Sciatic nerve (tissue), 2 donors: ENCODE data around the gene MGAT2. TPM values are rescaled to one million over a fixed set of nuclear protein-coding genes. Genes with fewer than 3 reads are reported as not detected.
A peak's percentile ranks its signal among the peaks of the same experiment; 100 is the strongest.
"Not testable (repeated sequence)": the region's sequence is repeated elsewhere in the genome, so short reads cannot be mapped to it uniquely, and the experiment has no call there.

Experiments
- ATAC-seq: fragments of 200-7000 bp; cut with Tn5 transposase; one replicate; pipeline ENCODE4 v1.9.1; 2020; ENCODE audit warnings: mild to moderate bottlenecking, moderate library complexity
- DNase-seq: peaks from one replicate; pipeline ENCODE4 v3.0.0-alpha.2; 2020; ENCODE audit warnings: low spot score
- intact Hi-C: fragments of 100-400 bp; cut with DNase I; formaldehyde crosslinking; loops from one replicate; pipeline ENCODE4 v1.14.2; 2022
- total RNA-seq: library from RNA; stranded (reverse); fragmentation: NEBNext Ultra II Directional; extraction: Animal tissue kit (Norgen Biotek cat#: 25700); gene quantifications from one replicate; pipeline ENCODE4 v1.2.1, GENCODE V29; 2021
- donor health status: DM: no; HTN: no; CAD: no.
- donor health status: DM: no; HTN: no; CAD: no.

Gene MGAT2
- total RNA-seq, 1 donor from 2014 or later = 16.4 TPM

DNA sequence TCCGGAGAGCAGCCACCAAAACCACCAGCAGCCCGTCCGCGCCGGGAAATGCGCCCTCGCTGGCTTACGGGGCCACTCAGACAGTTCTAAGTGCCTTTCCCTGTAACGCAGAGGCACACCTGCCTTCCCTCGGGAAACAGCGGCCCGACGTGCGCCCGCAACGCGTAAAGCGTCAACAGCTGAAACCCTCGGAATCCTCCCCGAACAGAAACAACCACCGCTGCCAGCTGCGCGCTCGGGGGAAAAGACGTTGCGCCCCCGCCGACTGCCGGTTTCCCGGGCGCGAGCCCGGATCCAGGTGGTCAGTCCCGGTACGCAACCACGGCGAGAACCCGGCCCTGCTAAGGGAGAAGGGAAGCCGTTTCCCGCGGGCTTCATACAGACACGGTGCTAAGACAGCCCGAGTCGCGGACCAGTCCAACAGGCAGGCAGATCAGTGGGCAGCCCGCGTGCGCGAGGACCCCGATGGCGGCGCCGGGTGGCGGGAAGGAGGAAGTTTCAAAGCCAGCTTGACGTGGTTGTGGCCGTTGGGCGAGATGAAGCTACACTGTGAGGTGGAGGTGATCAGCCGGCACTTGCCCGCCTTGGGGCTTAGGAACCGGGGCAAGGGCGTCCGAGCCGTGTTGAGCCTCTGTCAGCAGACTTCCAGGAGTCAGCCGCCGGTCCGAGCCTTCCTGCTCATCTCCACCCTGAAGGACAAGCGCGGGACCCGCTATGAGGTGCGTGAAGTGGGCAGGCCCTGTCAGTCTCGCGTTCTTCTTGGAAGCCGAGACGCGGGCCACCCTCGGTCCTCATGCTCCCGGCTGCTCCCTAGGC, 21.9 kb upstream of the MGAT2 start, which contains the start of gene LRR1:
LRR1 (plus strand) TSS at position 456 of the 816 bp plus-strand sequence; CDS start at position 537, 81 bp downstream.
- intact Hi-C loops = no loop called here
- DNase-seq = peak; percentile 91
- ATAC-seq = peak; percentile 93

DNA sequence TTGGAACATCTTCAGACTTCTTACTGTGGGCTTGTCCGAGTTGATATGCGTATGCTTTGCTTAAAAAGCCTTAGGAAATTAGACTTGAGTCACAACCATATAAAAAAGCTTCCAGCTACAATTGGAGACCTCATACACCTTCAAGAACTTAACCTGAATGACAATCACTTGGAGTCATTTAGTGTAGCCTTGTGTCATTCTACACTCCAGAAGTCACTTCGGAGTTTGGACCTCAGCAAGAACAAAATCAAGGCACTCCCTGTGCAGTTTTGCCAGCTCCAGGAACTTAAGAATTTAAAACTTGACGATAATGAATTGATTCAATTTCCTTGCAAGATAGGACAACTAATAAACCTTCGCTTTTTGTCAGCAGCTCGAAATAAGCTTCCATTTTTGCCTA, 13.0 kb upstream of the MGAT2 start:
- ATAC-seq (no peak), DNase-seq (no peak)
- intact Hi-C loops = no loop called here

DNA sequence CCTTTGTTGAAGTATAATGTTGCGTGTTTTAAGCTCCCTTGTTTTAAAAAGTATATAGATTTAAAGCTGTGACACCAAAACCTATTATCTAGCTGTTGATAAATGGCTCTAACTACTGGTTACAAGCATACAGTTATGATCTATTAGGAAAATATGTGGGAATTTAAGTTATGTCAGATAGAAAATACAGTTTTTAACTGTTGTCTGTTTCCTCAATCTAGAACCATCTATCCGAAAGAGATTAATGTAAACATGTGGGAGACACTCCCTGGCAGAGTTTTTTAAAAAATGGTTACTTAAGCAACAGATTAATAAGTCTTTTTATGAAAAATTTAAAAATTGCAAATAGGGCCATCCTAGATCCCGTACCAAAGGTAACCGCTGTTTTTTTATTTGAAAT, 8.3 kb upstream of the MGAT2 start:
- no peak for ATAC-seq
- DNase-seq = no peak
- intact Hi-C loops = no loop called here

DNA sequence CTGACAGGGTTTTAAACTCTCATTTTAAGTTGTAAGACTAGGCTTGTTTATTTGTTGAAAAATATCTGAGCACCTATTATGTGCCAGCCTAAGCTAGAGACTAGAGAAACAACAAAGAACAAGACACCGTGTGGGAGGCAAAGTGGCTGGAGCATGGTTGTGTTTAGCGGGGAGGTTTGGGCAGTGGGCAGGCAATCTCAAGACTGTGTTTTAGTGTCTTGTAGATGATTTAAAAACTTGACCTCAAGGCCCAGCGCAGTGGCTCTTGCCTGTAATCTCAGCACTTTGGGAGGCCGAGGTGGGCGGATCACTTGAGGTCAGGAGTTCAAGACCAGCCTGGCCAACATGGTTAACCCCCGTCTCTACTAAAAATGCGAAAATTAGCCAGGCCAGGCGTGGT, 7.9 kb upstream of the MGAT2 start:
- ATAC-seq = no peak
- intact Hi-C loops = no loop called here
- no peak for DNase-seq

GRCh38 chr14:49614196-49614595, 6.4 kb upstream of the MGAT2 start:
- ATAC-seq (no peak), DNase-seq (no peak)
- intact Hi-C loops = no loop called here

- ATAC-seq (no peak), DNase-seq (no peak)
- intact Hi-C loops = no loop called here
Measured at GRCh38 chr14:49615776-49616175, 4.8 kb upstream of the MGAT2 start.

DNA sequence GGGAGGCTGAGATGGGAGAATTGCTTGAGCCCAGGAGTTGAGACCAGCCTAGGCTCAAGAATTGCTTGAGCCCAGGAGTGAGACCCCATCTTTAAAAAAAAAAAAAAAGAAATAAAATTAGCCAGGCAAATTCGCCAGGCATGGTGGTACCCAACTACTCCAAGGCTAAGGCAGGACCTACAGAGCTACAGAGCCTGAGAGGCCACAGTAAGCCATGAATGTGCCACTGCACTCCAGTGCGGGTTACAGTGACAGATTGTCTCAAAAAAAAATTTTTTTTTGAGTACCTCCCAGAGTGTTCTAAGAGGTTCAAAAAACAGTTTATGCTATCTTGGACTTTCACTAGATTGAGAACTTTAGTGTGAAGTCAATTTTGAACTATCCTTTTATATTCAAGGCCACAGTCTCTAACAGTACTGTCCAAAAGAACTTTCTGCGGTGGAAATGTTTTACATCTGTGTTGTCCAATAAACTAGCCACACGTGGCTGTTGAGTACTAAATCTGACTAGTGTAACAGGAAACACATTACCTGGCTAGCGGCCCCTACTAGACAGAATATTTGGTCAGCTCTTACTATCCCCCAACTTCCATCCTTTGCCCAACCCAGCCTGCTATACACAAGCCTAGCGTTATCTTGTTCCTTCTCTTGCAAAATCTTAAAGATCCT, 2.6 kb upstream of the MGAT2 start:
- intact Hi-C loops = no loop called here
- ATAC-seq (no peak), DNase-seq (no peak)

- ATAC-seq, DNase-seq, intact Hi-C loops: not testable (repeated sequence)
Measured at GRCh38 chr14:49619273-49619672, 1.3 kb upstream of the MGAT2 start.

GRCh38 chr14:49619730-49620129, 869 bp upstream of the MGAT2 start:
- ATAC-seq (no peak), DNase-seq (no peak)
- intact Hi-C loops = no loop called here

- peak; percentile 60 for ATAC-seq
- peak; percentile 82 for DNase-seq
- intact Hi-C loops = no loop called here
Measured at GRCh38 chr14:49621114-49621881, 699 bp downstream of the MGAT2 start.

DNA sequence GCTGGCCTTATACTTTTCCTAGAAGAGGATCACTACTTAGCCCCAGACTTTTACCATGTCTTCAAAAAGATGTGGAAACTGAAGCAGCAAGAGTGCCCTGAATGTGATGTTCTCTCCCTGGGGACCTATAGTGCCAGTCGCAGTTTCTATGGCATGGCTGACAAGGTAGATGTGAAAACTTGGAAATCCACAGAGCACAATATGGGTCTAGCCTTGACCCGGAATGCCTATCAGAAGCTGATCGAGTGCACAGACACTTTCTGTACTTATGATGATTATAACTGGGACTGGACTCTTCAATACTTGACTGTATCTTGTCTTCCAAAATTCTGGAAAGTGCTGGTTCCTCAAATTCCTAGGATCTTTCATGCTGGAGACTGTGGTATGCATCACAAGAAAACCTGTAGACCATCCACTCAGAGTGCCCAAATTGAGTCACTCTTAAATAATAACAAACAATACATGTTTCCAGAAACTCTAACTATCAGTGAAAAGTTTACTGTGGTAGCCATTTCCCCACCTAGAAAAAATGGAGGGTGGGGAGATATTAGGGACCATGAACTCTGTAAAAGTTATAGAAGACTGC, 1.5 kb downstream of the MGAT2 start:
- intact Hi-C loops = no loop called here
- ATAC-seq = no peak
- DNase-seq = no peak

GRCh38 chr14:49623387-49623786, 2.8 kb downstream of the MGAT2 start:
- intact Hi-C loops = no loop called here
- DNase-seq (no peak), ATAC-seq (no peak)

- DNase-seq = no peak
- no peak for ATAC-seq
- intact Hi-C loops = no loop called here
Measured at GRCh38 chr14:49623941-49624839, 3.6 kb downstream of the MGAT2 start.

- intact Hi-C loops = loop anchor here (5.0 kb wide), 1 partner anchor 133 kb away; the partner anchor contains the start of gene KLHDC2
- DNase-seq (peak; percentile 96), ATAC-seq (peak; percentile 95)
Measured at GRCh38 chr14:49633640-49634546, 13.3 kb downstream of the MGAT2 start.

DNA sequence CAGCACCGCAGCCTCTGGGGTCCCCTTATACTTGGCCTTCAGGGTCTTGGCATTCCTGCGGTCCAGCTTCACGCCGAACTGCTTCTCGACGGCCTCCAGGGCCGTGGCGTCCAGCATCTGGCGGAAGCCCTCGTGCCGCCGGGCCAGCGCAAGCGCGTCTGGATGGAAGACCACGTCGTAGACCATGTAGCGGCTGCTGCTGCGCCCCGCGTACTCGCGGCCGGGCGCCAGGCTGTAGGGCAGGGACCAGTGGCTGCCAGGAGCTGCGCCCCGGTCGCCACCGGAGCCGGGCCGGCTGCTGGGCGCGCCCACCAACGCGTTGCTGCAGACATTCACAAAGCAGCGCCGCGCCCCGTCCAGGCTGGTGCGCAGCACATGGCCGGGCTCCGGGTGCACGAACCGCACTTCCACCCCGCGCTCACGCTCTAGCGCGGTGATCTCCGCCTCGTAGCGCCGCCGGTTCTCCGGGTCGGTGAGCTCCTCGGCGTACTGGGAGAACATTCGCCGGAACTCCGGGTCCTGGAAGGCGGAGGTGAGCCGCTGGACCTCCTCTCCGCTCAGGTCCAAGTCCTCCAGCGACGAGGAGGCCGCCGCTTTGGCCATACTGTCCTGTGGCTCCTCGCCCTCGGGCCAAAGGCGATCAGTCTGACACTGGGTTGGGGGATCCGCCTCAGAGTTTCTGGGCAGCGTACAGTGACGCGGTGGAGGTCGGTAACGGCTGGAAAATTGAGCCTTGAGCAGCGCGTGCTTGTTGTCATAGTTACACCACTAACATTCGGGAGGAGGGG, 14.1 kb downstream of the MGAT2 start, which contains the start of gene DNAAF2:
DNAAF2 (minus strand) TSS at position 698 of the 788 bp plus-strand sequence; CDS start at position 603, 95 bp downstream.
- DNase-seq = peak; percentile 72

GRCh38 chr14:49636866-49637265, 16.3 kb downstream of the MGAT2 start:
- intact Hi-C loops = no loop called here
- ATAC-seq = no peak
- DNase-seq = no peak

More for the DNA sequence above, 14.1 kb downstream of the MGAT2 start, which contains the start of gene DNAAF2:
- peak; percentile 76 for ATAC-seq
- intact Hi-C loops = loop anchor here (5.0 kb wide), 1 partner anchor 133 kb away; the partner anchor contains the start of gene KLHDC2
